Erythroblast (primary cell): ENCODE data around the gene TIE1.

Source experiments
- GATA1 ChIP-seq: IDR thresholded peaks from 2 replicates; pipeline ENCODE4 v1.6.1; 2011; ENCODE audit warnings: low read depth, mild to moderate bottlenecking, control low read depth, low read length, moderate library complexity
- POLR2A ChIP-seq: IDR thresholded peaks from 2 replicates; pipeline ENCODE4 v1.6.1; 2011; ENCODE audit warnings: mild to moderate bottlenecking, low read length

DNA sequence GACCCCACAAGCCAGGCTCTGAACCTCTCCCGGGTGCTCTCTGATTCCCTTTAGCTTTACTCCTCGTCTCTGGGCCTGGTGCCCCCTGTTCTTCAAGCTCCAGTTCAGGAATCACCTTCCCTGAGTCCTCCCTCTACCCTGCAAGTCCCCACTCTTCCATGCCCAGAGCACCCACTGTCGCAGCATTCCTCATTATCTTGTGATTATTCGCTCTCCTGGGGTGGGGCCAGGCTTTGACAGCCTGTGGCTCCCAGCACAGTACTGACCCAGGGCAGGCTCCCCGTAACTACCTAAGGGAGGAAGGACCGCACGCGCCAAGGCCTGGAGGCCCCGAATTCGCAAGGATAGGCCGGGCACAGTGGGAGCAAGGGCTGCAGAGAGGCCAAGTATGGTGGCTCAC lies 14.7 kb upstream of the TIE1 start:
- no peak for TF ChIP-seq POLR2A
- TF ChIP-seq GATA1 = no peak
